Fibroblast of pulmonary artery (primary cell): Measurements from ENCODE around the gene CEP120.
"Not testable (repeated sequence)": the region's sequence is repeated elsewhere in the genome, so short reads cannot be mapped to it uniquely, and the experiment has no call there.

Experiments
- DNase-seq: peaks from one replicate; pipeline ENCODE4 v3.0.0-alpha.2; 2010; ENCODE audit warnings: low read depth
- H3K4me3 ChIP-seq: replicated peaks from 2 replicates; pipeline ENCODE4 v1.5.1; 2011; ENCODE audit warnings: low read depth, mild to moderate bottlenecking, control low read depth, low read length, moderate library complexity
- CTCF ChIP-seq: IDR thresholded peaks from 2 replicates; pipeline ENCODE4 v1.5.1; 2011; ENCODE audit warnings: mild to moderate bottlenecking, control low read depth, low read length, inconsistent platforms; ENCODE audit errors: missing control alignments

CEP120 gene

GRCh38 chr5:123439709-123440108, 16.5 kb upstream of the CEP120 start:
- TF ChIP-seq CTCF: no peak
- DNase-seq: no peak
- no peak overlapping the region for H3K4me3 ChIP-seq

- no peak for TF ChIP-seq CTCF
- DNase-seq: no peak
These were observed 15.7 kb upstream of the CEP120 start for GRCh38 chr5:123438902-123439301.

GRCh38 chr5:123438244-123438643, 15.0 kb upstream of the CEP120 start:
- no peak for DNase-seq
- no peak for TF ChIP-seq CTCF
- no peak overlapping the region for H3K4me3 ChIP-seq

More at GRCh38 chr5:123438902-123439301, 15.7 kb upstream of the CEP120 start:
- no peak overlapping the region for H3K4me3 ChIP-seq

GRCh38 chr5:123436201-123436600, 13.0 kb upstream of the CEP120 start:
- no peak for TF ChIP-seq CTCF
- DNase-seq: no peak
- H3K4me3 ChIP-seq: no peak overlapping the region

- no peak overlapping the region for H3K4me3 ChIP-seq
- TF ChIP-seq CTCF: no peak
- no peak for DNase-seq
These were observed 11.6 kb upstream of the CEP120 start for GRCh38 chr5:123434796-123435195.

- no peak for TF ChIP-seq CTCF
- H3K4me3 ChIP-seq: no peak overlapping the region
- DNase-seq: no peak
These were observed 10.4 kb upstream of the CEP120 start for GRCh38 chr5:123433596-123433995.

- not testable (repeated sequence) for H3K4me3 ChIP-seq, DNase-seq
These were observed 7.2 kb upstream of the CEP120 start for GRCh38 chr5:123430441-123430840.
